GM19463 (cell line): ENCODE data around the gene HRG.

Experiments used
- ATAC-seq: cut with Tn5 transposase; IDR thresholded peaks from one replicate; pipeline ENCODE4 v1.9.1; 2021; ENCODE audit warnings: mild to moderate bottlenecking, moderate library complexity; ENCODE audit not compliant: unreplicated experiment

The HRG gene

GRCh38 chr3:186637686-186638085 is 28.1 kb upstream of the HRG start:
- no peak for ATAC-seq

- no peak for ATAC-seq
Observed at GRCh38 chr3:186638259-186638658, 27.6 kb upstream of the HRG start.

- no peak for ATAC-seq
Observed at GRCh38 chr3:186639778-186640472, 25.9 kb upstream of the HRG start, which contains the start of gene FETUB. Gene FETUB (plus strand): TSS chr3:186640399. CDS start chr3:186640461, 62 bp downstream.

DNA sequence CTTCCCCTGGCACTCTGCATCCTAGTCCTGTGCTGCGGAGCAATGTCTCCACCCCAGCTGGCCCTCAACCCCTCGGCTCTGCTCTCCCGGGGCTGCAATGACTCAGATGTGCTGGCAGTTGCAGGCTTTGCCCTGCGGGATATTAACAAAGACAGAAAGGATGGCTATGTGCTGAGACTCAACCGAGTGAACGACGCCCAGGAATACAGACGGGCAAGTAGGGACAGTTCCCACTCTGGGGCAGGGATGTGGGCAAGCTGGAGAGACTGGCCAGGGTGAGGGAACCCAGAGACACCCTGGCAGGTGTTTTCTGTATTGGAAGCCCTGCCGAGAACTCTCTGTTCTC is 25.4 kb upstream of the HRG start:
- ATAC-seq, result no peak

DNA sequence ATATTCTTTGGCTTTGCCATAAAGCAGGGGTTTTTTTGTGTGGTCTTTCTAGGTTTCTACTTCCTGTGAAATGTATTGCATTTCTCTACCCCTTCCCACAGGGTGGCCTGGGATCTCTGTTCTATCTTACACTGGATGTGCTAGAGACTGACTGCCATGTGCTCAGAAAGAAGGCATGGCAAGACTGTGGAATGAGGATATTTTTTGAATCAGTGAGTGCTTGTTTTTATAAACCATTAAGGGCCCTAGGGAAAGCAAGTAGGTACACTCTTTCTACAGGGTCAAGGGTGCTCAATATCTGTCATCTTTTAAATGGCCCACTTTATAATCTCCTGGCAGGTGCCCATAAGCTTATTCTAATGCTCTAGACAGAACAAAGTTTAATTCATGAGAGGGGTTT is 24.9 kb upstream of the HRG start:
- ATAC-seq, result no peak

DNA sequence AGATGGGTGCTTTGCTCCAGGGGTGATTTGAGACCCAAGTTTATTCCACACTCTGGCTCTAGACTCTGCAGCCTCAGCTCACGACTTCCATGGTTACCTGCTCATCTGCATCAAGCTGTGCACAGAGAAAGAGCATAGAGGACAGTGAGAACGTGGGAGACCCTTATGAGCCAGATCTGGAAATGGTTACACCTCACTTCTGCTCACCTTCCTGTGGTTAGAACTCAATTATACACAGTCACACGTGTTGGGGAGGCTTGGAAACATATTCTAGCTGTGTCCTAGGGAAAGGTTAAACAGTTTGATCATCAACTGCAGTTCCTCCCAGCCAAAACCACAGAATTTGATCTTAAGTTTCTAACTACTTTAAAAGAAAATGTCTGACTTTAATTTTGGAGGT is 23.8 kb upstream of the HRG start:
- ATAC-seq, result no peak

- no peak for ATAC-seq
Observed at GRCh38 chr3:186643493-186643892, 22.3 kb upstream of the HRG start.

DNA sequence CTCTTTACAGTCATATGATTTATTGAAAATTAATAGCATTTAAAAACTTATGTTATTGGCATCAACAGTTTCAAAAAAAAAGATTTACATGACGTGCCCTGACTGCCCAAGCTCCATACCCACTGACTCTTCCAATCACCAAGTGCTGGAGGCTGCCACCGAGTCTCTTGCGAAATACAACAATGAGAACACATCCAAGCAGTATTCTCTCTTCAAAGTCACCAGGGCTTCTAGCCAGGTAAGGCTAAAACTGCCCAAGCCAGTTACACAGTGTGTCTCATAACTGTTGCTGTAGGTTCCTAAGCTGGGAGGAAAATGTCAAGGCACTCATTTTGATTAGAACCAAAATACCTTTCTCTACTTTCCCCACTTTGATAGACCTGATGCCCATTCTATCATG is 21.1 kb upstream of the HRG start:
- ATAC-seq, result no peak

- no peak for ATAC-seq
Observed at GRCh38 chr3:186646106-186646505, 19.7 kb upstream of the HRG start.

- no peak for ATAC-seq
Observed at GRCh38 chr3:186646841-186647240, 19.0 kb upstream of the HRG start.

GRCh38 chr3:186648851-186649250 is 17.0 kb upstream of the HRG start:
- no peak for ATAC-seq

DNA sequence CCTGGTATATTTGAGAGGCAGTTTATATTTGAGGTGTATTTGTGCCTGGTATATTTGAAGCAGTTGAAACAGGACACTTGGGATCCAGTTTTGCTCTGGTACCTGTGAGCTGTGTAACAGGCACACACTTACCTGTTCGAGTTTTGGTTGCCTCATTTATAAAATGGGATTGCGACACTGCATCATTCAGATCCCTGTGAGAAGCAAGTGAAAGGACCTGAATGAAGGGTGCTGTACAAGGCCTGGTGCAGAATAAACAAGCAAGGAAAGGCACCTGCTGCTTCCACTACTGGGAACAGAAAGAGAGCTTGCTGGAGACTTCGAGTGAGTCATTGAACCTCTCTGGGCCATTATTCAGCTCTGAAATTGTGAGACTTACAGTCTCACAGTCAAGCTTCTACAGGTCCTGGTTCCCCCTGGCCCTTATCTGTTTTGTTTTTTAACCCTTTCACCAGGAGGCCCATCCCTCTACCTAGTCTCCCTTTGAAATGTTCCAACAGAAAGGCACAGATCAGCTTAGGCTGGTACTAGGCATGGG is 14.1 kb upstream of the HRG start:
- ATAC-seq, result no peak

DNA sequence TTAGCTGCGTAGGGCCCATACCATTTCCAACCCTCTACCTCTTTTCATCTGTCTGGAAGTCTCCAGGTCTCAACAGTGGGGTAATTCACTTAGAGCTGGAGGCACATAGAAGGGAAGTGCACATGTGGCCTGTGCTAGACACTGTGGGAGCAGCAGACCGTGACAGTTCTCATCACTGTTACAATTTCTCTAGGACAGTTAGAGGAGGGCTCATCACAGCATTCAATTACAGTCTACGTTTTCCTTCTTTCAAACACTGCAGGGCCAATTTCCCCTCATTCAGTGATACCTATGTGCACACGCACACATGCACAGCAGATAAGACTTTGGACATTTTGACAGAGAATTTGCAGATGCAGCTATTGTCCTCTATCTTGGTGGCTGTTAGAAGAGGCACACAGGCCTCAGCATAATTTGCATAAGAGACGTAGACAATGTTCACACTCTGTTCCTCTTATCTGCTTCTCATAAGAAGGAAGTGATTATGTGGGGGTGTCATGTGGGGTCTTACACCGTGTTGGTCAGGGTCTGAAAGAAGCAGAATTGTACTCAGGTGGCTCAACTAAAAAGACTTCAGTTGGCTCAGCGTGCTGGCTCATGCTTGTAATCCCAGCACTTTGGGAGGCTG is 12.6 kb upstream of the HRG start:
- peak; percentile 94 for ATAC-seq

GRCh38 chr3:186653984-186654383 is 11.8 kb upstream of the HRG start:
- no peak for ATAC-seq

DNA sequence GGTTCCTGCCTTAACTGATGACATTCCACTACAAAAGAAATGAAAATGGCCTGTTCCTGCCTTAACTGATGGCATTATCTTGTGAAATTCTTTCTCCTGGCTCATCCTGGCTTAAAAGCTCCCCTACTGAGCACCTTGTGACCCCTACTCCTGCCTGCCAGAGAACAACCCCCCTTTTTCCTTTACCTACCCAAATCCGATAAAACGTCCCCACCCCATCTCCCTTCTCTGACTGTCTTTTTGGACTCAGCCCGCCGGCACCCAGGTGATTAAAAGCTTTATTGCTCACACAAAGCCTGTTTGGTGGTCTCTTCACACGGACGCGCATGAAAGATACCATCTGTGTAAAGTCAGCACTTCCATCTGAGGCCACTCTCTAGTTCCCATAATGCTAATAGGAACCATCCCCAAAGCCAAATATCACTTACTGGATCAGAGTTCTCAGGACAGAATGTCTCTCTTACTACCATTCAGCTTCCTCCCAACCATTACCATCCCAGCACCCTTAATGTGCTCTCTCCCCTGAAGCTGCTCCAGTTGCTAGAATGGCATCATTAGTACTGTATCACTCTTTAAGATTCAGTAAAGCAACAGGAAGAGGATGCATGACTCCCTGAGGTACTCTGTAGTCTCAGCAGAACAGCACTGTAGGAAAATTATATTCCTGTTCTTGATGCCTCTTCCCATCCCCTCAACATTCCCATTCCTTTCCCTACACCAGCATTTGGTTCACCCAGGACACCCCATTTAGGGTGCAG is 2.3 kb upstream of the HRG start:
- no peak for ATAC-seq

DNA sequence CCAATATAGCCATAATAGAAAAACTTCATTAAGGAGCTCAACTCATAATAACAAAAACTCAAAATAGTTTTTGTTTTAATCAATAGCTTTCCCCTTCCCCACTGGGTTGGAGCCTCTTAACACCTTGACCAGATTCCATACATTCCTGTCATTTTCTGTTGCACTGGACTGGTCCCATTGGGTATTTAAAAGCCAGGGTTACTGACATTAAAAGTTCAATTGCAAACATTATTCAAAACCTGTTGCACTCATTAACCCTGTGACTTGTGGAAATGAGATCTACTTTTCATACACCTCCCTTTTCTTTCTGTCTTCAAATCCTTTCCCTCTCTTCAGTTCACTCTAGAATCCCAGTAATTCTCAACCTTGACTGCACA is 1.7 kb upstream of the HRG start:
- ATAC-seq, result no peak

DNA sequence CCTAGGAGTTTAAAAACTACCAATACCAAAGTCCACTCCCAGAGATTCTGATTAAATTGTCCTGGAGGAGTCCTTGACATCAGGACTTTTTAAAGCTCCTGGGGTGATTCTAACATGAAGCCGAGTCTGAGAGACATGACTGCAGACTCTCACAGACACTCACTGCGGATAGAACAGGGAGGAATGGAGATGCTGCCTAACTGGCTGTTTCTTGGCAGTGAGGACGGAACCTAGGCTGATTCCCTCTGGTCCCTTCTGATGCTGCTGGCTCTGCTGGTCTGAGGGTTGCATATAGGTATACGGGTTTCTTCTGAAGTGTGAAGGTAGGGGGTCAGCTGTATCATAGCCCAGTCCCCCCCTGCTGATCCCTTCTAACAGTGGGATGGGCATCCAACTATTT is 1.3 kb upstream of the HRG start:
- no peak for ATAC-seq

GRCh38 chr3:186668426-186668825 is 2.6 kb downstream of the HRG start:
- no peak for ATAC-seq

DNA sequence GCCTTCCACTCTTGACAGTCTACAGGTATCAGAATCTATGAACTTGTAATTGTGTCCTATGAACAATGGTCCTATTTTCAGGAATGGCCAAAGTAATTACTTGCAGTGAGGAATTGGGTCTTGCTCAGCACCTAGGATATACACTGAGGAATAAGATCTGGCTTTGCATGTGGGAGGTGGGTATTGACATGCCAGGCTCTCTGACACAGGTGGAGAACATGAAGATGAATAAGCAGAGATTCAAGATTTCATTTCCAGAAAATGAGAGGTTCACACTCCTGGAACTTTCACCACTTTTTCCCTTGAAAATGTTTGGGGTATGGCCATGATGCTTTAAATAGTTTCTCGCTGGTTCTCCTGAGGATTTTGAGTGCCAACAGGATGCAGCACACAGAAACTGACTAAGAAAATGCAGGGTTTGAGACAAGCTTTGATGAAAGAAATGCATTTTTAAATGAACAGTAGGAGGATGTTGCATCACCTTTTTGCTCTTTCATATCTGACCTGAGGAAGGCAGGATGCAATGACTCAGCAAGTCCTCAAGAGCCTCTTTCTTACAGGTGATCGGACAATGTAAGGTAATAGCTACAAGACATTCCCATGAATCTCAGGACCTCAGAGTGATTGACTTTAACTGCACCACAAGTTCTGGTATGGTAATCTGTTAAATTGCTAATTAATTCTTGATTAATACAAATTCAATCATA is 3.7 kb downstream of the HRG start:
- ATAC-seq, result no peak

DNA sequence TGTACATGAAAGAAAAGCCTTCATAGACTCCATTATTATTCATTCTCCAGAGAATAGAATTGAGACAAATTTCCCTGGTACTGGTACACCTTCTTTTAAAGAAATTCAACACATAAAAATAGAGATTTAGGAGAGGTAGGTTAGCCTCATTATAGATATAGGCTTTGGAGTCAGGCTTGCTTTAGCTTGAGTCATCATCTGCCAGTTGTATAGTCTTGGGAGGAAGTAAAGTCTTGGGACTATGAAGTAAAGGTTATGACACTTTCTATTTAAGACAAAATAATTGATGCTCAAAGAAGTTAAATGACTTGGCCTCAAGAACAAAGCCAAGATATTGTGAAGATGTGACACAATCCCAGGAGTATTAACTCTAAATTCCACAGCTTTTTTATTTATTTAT is 4.3 kb downstream of the HRG start:
- no peak for ATAC-seq

- ATAC-seq, result no peak
Observed at GRCh38 chr3:186671051-186671450, 5.2 kb downstream of the HRG start.
